NCI-H526 treated with DMSO at 0.1 percent for 48 hours (cell line): ENCODE measurements around the gene ABCD3.
"Not testable (repeated sequence)": the region's sequence is repeated elsewhere in the genome, so short reads cannot be mapped to it uniquely, and the experiment has no call there.

ENCODE experiments used
- DNase-seq: peaks from one replicate; lab custom pipeline; 2025; lab: John Stamatoyannopoulos, UW

Gene ABCD3

DNA sequence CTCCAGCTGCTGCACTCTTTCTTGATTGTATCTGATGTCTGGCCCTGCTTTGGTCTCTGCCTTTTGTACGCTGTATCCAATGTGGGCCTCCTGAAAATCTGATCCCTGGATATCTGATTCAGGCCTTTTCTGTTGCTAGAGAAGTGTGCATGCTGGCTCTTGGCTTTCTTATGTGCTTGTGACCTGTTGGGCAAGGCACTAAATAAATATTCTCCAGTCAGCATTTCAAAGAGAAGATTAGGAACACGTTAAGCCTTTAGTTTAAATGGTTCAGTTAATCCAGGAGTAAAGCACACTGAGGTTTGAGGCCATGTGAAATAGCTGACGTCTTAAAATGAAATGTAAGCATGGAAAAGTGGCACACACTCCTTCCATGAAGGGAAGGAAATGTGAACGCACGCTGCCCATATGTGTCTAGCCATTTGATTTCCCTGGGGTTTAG lies 132.6 kb downstream of the ABCD3 start:
- DNase-seq, result no peak

DNA sequence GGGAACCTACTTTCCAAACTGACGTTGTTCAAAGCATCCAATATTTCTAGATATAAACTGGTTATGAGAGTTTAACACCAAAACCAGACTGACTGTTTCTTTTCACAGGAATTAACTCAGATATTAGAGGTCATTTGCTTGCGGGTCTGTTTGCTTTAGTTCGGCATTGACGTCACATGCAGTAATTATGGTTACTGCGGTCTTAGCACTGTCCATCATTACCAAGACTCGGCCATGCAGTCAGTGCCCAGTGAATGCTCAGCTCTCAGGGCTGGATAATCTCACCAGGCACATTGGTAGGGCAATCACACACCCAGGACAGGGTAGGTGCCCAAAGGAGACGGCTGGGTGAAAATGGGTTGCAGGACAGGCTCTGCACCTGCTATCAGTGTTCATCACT lies 133.3 kb downstream of the ABCD3 start:
- no peak for DNase-seq

DNA sequence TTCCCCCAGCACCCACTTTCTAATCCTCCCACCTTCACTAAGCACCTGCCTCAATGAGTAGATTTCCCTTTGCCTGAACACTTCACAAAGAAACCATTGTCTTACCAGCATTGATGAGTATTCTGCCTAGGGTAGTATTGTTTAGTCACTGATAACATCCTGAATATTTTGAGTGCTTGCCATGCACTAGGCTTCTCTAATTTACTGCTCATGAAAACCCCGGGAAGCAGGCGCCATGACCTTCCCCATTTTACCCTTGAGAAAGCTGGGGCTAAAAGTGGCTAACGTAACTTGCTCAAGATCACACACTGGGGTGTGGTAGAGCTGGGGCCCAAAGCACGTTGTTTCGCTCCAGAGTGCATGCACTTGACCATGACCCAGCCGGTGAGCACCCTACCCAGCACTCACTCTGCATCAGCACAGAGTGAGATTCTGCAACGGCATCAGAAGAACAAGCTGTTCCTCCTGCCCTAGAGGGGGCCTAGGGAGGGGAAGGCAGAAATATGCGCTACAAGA lies 133.9 kb downstream of the ABCD3 start:
- peak; percentile 53 for DNase-seq

DNA sequence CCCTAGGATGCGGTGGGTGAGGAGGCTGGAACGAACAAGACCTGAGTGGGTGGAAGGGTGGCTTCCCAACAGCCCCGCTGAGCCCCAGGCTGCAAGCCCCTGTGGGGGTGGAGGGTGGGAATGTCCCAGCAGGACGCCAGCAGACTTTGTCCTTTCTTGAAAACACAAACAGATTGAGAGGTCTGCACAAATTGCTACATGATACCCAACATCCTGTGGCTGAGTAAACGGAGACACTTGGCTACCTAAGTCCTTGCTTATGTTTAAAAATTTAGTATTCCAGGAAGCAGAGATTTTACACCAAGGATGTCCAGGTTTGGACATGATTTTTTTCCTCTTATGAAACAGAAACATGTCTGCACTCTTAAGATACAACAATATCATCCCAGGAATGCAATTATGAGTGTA lies 135.1 kb downstream of the ABCD3 start:
- no peak for DNase-seq

DNA sequence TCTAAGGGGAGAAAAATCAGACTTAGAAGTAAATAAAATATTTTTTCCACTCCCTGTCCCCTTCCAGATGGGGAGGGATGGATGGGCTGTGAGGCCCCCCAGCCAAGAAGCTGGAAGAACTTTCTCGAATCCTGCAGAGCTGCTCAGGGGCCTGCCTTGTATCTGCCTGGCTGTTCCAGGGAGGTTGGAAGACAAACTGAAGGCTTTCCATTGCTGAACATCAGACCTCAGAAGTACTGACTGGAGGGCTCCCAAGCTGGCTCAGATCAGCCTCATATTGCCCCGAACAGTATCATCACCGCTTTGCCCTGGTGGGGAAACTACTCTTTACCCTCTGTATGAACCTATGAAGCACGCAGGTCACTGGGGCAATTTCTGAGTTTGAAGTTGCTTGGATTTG lies 135.7 kb downstream of the ABCD3 start:
- DNase-seq, result no peak

DNA sequence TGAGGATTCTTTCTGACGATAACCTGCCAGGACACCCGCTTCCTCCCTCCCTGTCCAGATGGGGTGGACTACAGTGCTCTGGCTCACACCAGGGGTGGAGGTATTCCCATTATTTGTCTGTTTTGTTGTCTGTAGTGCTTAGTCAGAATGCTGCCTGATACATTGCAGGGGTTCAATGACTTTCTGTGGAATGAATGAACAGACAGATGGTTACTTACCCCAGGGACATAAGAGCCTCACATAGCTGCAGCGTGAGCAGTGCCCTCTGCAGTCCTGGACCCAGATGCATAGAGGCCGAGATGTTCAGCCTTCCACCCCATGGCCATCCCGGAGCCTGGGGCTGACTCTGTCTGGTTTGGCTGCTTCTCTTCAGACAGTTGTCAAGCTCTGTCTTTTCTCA lies 136.4 kb downstream of the ABCD3 start:
- no peak for DNase-seq

DNA sequence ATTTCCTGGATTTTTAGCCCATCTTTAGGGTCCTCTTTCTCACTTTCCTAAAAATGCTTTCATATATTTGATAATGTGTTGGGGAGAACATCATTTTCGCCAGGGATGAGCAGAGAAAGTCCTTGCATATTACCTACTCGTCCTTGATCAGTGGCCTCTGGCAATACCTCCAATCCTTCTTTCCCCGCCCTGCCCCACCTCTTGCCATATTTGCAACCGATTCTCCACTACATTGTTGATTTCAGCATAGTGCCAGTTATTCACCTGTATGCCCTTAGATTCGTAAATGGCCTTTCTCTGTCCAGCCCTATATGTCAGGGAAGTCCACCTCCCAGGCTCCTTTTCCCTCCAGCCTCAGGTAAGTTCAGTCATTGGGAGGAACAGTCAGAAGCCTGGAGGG lies 136.9 kb downstream of the ABCD3 start:
- no peak for DNase-seq

DNA sequence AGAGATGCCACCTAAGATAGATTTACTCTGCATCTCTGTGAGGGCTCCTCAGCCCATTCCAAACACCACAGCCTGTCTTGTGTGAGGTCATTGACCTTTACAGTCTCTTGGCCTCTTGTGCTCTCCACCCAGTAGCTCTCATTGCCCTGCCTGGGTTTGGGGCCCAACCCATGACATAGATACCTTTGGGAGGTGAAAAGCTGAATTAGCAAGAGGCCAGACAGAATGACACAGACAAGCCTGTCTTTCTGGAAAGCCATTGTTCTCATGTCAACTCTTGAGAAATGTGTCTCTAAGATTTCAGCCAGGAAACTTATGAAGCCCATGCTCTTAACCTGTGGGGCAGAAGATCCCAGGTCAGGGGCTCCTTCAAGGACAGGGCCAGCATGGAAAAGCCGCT lies 141.7 kb downstream of the ABCD3 start:
- no peak for DNase-seq

DNA sequence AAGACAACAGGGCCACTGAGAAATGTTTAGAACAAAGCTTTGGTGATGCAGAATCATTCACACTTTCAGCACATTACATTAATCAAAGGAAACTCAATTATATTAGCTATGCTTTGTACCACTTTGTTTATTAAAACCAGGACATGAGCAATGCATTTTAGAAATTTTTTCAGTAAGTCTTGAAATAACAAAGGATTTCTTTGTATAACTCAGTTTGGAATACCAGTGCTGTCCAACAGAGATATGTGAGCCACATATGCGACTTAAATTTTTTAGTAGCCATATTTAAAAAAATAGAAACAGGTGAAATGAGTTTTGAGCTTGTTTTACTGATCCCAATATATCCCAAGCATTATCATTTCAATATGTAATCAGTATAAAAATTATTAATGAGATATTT lies 142.1 kb downstream of the ABCD3 start:
- no peak for DNase-seq

DNA sequence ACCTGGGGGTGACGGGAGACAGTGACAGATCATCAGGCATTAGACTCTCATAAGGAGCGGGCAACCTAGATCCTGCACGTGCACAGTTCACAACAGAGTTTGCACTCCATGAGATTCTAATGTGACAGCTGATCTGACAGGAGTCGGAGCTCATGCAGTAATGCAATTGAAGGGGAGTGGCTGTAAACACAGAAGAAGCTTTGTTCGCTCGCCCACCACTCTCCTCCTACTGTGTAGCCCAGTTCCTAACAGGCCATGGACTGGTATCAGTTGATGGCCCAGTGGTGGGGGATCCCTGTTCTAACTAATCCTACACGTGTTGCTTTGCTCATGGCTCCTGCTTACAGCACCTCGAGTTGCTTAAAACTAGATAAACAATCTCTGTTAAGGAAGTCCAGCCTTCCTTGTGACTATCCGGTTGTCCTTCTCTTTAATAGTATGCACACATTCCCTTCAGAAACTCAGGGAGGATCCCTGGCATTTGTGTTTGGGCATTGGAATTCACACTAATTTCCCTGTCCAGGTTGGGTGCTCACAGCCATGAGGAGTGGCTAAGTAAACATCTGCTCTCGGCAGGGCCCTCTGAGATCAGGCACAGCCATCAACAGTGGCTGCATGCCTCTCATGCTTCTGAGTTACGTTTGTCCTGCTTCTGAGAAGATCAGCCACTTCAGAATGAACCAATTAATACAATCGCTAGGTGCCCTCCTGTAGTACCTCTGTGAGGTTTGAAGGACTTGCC lies 144.5 kb downstream of the ABCD3 start:
- DNase-seq, result no peak

DNA sequence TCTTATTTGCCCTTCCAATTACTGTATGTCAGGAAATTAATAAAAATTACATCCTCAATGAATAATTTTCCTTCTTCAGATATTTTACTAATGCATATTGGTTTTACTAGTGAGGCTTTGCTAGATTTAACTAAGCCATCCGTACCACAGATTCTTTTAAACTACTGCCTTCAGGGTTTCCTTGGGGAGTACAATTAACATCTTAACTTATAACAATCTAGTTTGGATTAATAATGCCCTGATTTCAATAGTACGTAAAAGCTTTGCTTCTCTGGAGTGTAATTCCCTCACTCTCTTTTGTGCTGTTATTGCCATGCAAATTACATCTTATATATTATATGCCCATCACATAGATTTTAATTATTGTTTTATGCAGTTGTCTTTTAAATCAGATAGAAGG lies 147.7 kb downstream of the ABCD3 start:
- no peak for DNase-seq

DNA sequence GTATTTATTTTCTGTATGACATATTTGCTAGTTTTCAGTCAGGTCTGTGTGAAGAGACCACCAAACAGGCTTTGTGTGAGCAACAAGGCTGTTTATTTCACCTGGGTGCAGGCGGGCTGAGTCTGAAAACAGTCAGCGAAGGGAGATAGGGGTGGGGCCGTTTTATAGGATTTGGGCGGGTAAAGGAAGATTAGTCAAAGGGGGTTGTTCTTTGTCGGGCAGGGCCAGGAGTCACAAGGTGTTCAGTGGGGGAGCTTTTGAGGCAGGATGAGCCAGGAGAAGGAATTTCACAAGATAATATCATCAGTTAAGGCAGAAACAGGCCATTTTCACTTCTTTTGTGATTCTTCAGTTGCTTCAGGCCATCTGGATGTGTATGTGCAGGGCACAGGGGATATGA lies 148.2 kb downstream of the ABCD3 start:
- DNase-seq, result not testable (repeated sequence)

DNA sequence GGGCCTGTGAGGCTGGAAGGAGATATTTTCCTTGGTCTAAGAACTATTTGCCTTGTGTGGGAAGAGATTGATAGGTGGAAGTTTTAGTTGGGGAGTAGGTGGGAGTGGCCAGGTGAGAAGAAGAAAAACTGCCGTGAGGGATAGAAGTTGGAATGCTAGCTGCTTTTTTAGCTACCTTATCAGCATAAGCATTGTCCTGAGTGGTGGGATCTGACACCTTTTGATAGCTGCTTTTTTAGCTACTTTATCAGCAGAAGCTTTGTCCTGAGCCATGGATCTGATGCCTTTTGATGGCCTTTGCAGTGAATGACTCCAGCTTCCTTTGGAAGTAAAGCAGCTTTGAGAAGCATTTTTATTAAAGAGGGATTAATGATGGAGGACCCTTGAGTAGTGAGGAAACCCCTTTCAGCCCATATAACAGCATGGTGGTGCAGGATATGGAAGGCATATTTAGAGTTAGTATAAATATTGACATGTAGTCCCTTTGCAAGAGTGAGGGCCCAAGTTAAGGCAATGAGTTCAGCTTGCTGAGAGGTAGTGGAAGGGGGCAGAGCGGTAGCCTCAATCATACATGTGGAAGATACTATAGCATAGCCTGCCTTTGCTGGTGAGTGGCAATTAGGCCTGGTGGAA lies 149.9 kb downstream of the ABCD3 start:
- not testable (repeated sequence) for DNase-seq
